HEK293 (cell line): Measurements from ENCODE around the gene DNAH8.

ENCODE experiments used
- SETDB1 ChIP-seq: IDR thresholded peaks from one replicate; pipeline ENCODE4 v1.6.1; 2017; ENCODE audit warnings: mild to moderate bottlenecking, low read length, moderate library complexity, mixed read lengths; ENCODE audit not compliant: insufficient read length
- ZNF175 ChIP-seq: fragments of 450-650 bp; formaldehyde crosslinking; IDR thresholded peaks from 2 replicates; pipeline ENCODE4 v1.5.1; 2016; ENCODE audit warnings: missing biosample characterization, missing genetic modification characterization
- TF ChIP-seq, protein P1 (sequence below): fragments of 450-650 bp; formaldehyde crosslinking; IDR thresholded peaks from 2 replicates; pipeline ENCODE4 v1.5.1; 2016; ENCODE audit warnings: missing biosample characterization, missing genetic modification characterization
- TF ChIP-seq, protein P2 (sequence below): sonication (generic); formaldehyde crosslinking; IDR thresholded peaks from 2 replicates; pipeline ENCODE4 v1.8.1; 2022; ENCODE audit warnings: mild to moderate bottlenecking, moderate library complexity, missing genetic modification reagents

DNA sequence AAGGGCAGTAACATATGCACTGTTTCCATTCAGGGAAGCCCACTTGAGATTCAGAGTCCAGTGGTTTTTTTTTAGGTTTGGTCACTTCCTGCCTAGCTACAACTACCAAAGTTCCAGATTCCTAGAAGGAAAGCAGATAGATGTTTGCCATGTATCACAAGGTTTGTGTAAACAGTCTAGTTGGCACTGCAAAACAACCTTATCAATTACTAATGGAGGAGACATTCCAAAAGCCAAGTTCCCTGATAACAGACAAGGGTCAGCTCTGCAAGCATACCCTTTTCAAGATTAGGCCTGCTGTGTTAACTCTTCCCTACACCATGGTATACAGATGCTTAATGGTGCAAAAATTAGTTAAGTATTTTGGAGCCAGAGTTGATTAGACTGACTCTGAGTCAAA is 192.2 kb downstream of the DNAH8 start:
- TF ChIP-seq, protein P1, sequence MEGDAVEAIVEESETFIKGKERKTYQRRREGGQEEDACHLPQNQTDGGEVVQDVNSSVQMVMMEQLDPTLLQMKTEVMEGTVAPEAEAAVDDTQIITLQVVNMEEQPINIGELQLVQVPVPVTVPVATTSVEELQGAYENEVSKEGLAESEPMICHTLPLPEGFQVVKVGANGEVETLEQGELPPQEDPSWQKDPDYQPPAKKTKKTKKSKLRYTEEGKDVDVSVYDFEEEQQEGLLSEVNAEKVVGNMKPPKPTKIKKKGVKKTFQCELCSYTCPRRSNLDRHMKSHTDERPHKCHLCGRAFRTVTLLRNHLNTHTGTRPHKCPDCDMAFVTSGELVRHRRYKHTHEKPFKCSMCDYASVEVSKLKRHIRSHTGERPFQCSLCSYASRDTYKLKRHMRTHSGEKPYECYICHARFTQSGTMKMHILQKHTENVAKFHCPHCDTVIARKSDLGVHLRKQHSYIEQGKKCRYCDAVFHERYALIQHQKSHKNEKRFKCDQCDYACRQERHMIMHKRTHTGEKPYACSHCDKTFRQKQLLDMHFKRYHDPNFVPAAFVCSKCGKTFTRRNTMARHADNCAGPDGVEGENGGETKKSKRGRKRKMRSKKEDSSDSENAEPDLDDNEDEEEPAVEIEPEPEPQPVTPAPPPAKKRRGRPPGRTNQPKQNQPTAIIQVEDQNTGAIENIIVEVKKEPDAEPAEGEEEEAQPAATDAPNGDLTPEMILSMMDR, result no peak
- TF ChIP-seq SETDB1, result no peak
- no peak for TF ChIP-seq ZNF175
- TF ChIP-seq, protein P2, sequence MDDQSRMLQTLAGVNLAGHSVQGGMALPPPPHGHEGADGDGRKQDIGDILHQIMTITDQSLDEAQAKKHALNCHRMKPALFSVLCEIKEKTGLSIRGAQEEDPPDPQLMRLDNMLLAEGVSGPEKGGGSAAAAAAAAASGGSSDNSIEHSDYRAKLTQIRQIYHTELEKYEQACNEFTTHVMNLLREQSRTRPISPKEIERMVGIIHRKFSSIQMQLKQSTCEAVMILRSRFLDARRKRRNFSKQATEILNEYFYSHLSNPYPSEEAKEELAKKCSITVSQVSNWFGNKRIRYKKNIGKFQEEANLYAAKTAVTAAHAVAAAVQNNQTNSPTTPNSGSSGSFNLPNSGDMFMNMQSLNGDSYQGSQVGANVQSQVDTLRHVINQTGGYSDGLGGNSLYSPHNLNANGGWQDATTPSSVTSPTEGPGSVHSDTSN (CRISPR knock-in tag), result no peak
